GM19239 (cell line): ENCODE measurements around the gene KIAA1614.
A peak's percentile ranks its signal among the peaks of the same experiment; 100 is the strongest.

Source experiments
- DNase-seq: peaks from one replicate; pipeline ENCODE4 v3.0.0; 2011; ENCODE audit warnings: low spot score; ENCODE audit not compliant: insufficient read length
- FAIRE-seq: peaks from 2 replicates; lab custom pipeline; 2011; peaks lifted over from hg19 to GRCh38; lab: Jason Lieb, UNC

Gene KIAA1614

DNA sequence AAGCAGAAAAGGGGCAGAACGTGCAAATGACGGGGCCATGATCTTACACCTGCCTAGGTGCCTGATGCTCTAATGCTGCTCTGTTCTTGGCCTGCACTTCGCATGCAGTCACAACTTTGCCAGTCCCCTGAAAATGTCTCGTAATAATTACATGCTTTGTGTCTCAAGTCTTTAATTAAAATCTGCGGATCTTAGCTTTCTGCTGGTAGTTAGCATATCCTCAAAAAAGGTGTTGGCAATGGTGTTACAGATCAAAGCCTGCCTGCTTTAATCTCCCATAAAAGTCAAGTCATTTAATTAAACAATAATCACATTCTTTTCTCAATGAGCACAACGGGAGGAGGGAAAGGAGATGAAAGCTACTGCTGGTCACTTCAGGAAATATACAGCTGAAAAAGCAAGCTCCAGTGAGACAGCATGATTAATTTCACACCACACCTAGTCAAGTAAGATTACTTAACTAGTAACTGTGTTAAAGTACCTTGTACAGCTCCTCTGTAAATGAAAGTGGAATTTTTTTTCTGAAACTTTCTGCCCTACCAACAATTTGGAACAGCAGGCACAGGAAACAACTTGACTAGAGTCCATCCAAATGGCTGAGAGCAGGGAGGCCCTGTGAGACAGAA, 64.1 kb downstream of the KIAA1614 start:
- no peak for FAIRE-seq

GRCh38 chr1:180981596-180982387, 69.1 kb downstream of the KIAA1614 start:
- peak; percentile 92 for FAIRE-seq

More for the DNA sequence above, 64.1 kb downstream of the KIAA1614 start:
- DNase-seq = no peak

GRCh38 chr1:180982422-180982821, 69.7 kb downstream of the KIAA1614 start:
- FAIRE-seq = no peak

More at GRCh38 chr1:180981596-180982387, 69.1 kb downstream of the KIAA1614 start:
- peak; percentile 53 for DNase-seq

GRCh38 chr1:180988253-180988752, 75.6 kb downstream of the KIAA1614 start:
- no peak for FAIRE-seq
- DNase-seq = no peak

More at GRCh38 chr1:180982422-180982821, 69.7 kb downstream of the KIAA1614 start:
- no peak for DNase-seq

GRCh38 chr1:180994262-180994661, 81.6 kb downstream of the KIAA1614 start:
- FAIRE-seq = no peak
- no peak for DNase-seq

DNA sequence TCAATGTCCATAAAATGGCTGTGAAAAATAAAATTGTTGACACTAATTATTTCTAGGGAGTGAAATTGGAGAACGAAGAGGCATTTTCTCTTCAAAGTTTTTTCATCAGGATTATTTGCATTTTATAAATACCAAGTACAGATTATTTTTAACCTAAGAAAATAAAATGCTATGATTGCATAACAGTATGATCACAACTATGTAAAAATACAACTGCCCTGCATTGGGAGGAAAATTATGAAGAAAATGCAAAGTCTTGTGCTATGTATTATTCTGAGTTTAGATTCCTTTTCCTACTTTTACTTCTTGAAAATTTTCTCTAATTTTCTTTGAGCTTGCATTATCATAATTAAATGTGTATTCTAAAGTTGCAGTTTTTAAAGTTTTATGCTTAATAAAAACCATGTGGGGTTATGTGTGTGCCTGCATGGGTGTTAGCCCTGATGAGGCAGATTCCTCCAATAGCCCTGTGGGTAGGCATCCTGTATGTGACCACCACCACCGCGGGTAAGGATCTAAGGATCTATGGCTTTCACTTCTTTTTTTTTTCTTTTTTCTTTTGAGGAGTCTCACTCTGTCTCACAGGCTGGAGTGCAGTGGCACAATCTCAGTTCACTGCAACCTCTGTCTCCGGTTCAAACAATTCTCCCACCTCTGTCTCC, 85.3 kb downstream of the KIAA1614 start:
- FAIRE-seq (no peak), DNase-seq (no peak)
